Mucosa of descending colon (tissue), 3 donors: Measurements from ENCODE around the gene ADCY5. TPM values are rescaled to one million over a fixed set of nuclear protein-coding genes. Genes with fewer than 3 reads are reported as not detected.

Source experiments
- ATAC-seq: fragments of 200-7000 bp; cut with Tn5 transposase; one replicate; pipeline ENCODE4 v1.9.1; 2020; ENCODE audit warnings: mild to moderate bottlenecking, moderate library complexity
- DNase-seq, 3 donors: peaks; one replicate each; pipeline ENCODE4 v3.0.0-alpha.2; 2020
- H3K36me3 ChIP-seq: fragments of 200-600 bp; one replicate; pipeline ENCODE4 v1.8.0; 2021; ENCODE audit warnings: low read depth, mild to moderate bottlenecking
- H3K4me1 ChIP-seq: fragments of 200-600 bp; one replicate; pipeline ENCODE4 v1.8.0; 2021; ENCODE audit warnings: low read depth, mild to moderate bottlenecking
- H3K4me3 ChIP-seq: fragments of 200-600 bp; one replicate; pipeline ENCODE4 v1.8.0; 2021; ENCODE audit warnings: mild to moderate bottlenecking
- H3K9me3 ChIP-seq: fragments of 200-600 bp; one replicate; pipeline ENCODE4 v1.8.0; 2021; ENCODE audit warnings: mild to moderate bottlenecking
- intact Hi-C, 2 donors: fragments of 100-400 bp; cut with DNase I in 1 of 2; cut with micrococcal nuclease in 1 of 2; formaldehyde crosslinking; loops; one replicate each; pipeline versions ENCODE4 v1.11.0 to v1.11.1; 2022; cut with DNase I, micrococcal nuclease
- total RNA-seq, 3 donors: library from RNA; stranded (reverse); fragmentation: NEBNext Ultra II Directional in 2 of 3; extraction: Animal tissue kit (Norgen Biotek cat#: 25700) in 2 of 3; gene quantifications; one replicate each; pipeline versions ENCODE4 v1.2.1 to v1.2.4, GENCODE V29; 2021 to 2023
- TF ChIP-seq, protein P1 (sequence below): fragments of 200-600 bp; IDR thresholded peaks from one replicate; pipeline ENCODE4 v1.8.0; 2022; ENCODE audit warnings: antibody characterized with exemption, mild to moderate bottlenecking
- donor health status: DM: no; HTN: no; CAD: no; lungs with moderate emphysema.
- donor health status: DM: no; HTN: no; CAD: no.
- donor health status: DM: no; HTN: yes; CAD: no.

Gene ADCY5
- total RNA-seq, 3 donors from 2014 or later = 7.8 to 72.6 (median 12.6) TPM

DNA sequence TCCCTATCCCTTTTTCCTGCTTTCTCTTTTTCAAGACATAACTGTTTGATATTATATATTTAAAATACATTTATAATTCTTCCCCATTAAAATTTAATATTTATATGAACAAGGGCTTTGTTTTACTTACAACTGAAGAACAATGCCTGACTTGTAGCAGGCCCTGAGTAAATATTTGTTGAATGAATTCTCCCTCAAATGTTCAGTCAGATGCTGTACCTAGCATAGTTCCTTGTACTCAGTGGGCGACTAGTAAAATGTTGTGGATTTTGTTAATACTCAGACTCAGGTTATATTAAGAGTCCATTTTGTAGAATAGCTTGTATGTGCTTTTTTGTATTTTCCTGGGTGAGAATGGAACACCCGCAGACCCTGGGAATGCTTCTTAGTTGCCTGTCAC lies 178.1 kb downstream of the ADCY5 start:
- Histone ChIP-seq H3K4me3 (no peak overlapping the region), H3K9me3 (no peaks in the 10 kb centered on the region), H3K4me1 (no peaks in the 10 kb centered on the region), H3K36me3 (no peaks in the 10 kb centered on the region)
- TF ChIP-seq, protein P1, sequence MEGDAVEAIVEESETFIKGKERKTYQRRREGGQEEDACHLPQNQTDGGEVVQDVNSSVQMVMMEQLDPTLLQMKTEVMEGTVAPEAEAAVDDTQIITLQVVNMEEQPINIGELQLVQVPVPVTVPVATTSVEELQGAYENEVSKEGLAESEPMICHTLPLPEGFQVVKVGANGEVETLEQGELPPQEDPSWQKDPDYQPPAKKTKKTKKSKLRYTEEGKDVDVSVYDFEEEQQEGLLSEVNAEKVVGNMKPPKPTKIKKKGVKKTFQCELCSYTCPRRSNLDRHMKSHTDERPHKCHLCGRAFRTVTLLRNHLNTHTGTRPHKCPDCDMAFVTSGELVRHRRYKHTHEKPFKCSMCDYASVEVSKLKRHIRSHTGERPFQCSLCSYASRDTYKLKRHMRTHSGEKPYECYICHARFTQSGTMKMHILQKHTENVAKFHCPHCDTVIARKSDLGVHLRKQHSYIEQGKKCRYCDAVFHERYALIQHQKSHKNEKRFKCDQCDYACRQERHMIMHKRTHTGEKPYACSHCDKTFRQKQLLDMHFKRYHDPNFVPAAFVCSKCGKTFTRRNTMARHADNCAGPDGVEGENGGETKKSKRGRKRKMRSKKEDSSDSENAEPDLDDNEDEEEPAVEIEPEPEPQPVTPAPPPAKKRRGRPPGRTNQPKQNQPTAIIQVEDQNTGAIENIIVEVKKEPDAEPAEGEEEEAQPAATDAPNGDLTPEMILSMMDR = no peak
- no peak for DNase-seq
- intact Hi-C loops = no loop called here
- no peak for ATAC-seq

DNA sequence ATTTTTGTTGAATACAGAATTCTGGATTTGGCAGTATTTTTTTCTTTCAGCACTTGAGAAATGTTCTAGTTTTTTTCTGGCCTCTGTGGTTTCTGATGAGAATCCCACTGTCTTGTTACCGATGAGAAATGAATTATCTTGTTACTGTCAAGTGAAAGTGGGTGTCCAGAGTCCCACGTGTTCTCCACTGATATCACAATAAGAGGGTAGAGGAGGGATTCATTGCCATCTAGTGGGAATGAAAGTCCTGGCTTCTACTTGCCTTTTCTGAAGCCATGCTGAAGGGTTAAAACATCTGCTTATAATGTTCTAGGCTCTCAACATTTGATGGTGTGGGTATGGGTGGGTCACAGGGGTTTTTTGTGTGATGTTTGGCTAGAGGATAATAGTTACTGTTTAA lies 181.1 kb downstream of the ADCY5 start:
- H3K36me3 ChIP-seq = no peaks in the 10 kb centered on the region
- no peak for DNase-seq

DNA sequence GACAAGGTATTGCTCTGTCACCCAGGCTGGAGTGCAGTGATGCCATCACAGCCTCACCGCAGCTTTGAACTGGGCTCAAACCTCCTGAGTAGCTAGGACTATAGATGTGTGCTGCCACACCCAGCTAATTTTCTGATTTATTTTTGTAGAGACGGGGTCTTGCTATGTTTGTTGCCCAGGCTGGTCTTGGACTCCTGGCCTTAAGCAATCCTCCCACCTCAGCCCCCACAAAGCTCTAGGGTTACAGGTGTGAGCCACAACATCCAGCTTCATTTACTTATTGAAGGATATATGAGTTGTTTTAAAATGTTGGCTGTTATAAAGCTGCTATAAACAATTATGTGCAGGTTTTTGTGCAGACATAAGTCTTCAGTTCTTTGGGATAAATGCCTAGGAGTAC lies 184.9 kb downstream of the ADCY5 start:
- Histone ChIP-seq H3K9me3 (no peaks in the 10 kb centered on the region), H3K36me3 (no peaks in the 10 kb centered on the region), H3K4me3 (no peak overlapping the region), H3K4me1 (no peaks in the 10 kb centered on the region)
- TF ChIP-seq, protein P1 = no peak
- ATAC-seq = no peak
- no peak for DNase-seq
- intact Hi-C loops = no loop called here

More for the DNA sequence above, 181.1 kb downstream of the ADCY5 start:
- no peak for ATAC-seq
- intact Hi-C loops = no loop called here
- H3K9me3 ChIP-seq = no peaks in the 10 kb centered on the region
- TF ChIP-seq, protein P1 = no peak
- no peak overlapping the region for H3K4me3 ChIP-seq
- H3K4me1 ChIP-seq = no peaks in the 10 kb centered on the region

GRCh38 chr3:123262868-123263267 lies 186.0 kb downstream of the ADCY5 start:
- no peaks in the 10 kb centered on the region for H3K36me3 ChIP-seq

DNA sequence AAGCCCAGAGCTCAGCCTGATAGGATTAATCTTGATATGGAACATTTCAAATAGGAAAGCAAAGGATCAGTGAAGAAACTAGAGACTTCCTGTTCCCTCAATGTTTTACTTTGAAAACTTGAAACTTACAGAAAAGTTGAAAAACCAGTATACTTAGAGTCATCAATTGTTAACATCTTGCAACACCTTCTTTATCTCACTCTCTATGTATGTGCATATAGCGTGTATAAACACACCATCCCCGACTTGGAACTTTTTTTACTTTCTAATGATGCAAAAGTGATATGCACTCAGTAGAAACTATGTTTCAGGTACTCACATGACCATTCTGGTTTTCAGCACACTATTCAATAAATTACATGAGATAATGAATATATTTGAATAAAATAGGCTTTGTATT lies 186.7 kb downstream of the ADCY5 start:
- intact Hi-C loops = no loop called here
- H3K4me3 ChIP-seq = no peak overlapping the region
- DNase-seq (no peak), ATAC-seq (no peak)
- no peaks in the 10 kb centered on the region for H3K4me1 ChIP-seq
- no peaks in the 10 kb centered on the region for H3K9me3 ChIP-seq
- TF ChIP-seq, protein P1 = no peak
- H3K36me3 ChIP-seq = no peaks in the 10 kb centered on the region

More at GRCh38 chr3:123262868-123263267, 186.0 kb downstream of the ADCY5 start:
- intact Hi-C loops = no loop called here
- TF ChIP-seq, protein P1 = no peak
- Histone ChIP-seq H3K4me3 (no peak overlapping the region), H3K9me3 (no peaks in the 10 kb centered on the region), H3K4me1 (no peaks in the 10 kb centered on the region)
- ATAC-seq = no peak
- no peak for DNase-seq

DNA sequence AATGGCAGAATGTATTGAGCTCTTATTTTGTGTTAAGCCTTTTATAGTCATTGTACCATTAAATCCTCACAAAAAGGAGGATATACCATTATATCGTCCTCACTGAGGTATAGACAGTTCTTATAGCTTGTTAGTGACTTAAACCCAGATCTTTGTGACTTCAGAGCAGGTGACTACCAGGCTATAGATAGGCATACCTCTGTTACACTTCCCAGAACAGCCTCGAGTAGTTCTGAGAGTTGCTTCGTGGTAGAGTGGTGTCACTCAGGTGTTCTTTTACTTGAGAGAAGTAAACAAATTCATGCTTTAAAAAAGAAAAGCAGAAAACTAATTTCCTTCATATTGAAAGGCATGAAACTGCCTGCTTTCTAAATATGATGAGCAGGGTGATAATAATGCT lies 187.2 kb downstream of the ADCY5 start:
- TF ChIP-seq, protein P1 = no peak

More for the DNA sequence above, 187.2 kb downstream of the ADCY5 start:
- no peak for ATAC-seq
- no peak overlapping the region for H3K4me3 ChIP-seq
- no peaks in the 10 kb centered on the region for H3K4me1 ChIP-seq
- DNase-seq = no peak
- intact Hi-C loops = no loop called here
- no peaks in the 10 kb centered on the region for H3K9me3 ChIP-seq
- H3K36me3 ChIP-seq = no peaks in the 10 kb centered on the region
